Caco-2 (cell line): ENCODE data around the gene ACSM6. TPM values are rescaled to one million over a fixed set of nuclear protein-coding genes. Genes with fewer than 3 reads are reported as not detected.
A peak's percentile ranks its signal among the peaks of the same experiment; 100 is the strongest.

Source experiments
- BruUV-seq: library from RNA; stranded (reverse); fragments of 400-500 nt; replicated peaks from 2 replicates; lab custom pipeline; 2021; lab: Mats Ljungman, UMichigan
- CTCF ChIA-PET: fragments of 300-600 bp; sonication (Branson Sonifier 250); formaldehyde crosslinking; loops from one replicate; lab custom pipeline; 2022; ENCODE audit warnings: antibody characterized with exemption; lab: Charles Lee
- POLR2A ChIA-PET: fragments of 300-600 bp; sonication (Branson Sonifier 250); formaldehyde crosslinking; loops from one replicate; lab custom pipeline; 2022; ENCODE audit warnings: antibody characterized with exemption; lab: Charles Lee
- DNase-seq, 2 experiments: peaks; one replicate each; pipeline versions ENCODE4 v3.0.0 to v3.0.0-alpha.2; 2020 to 2022
- H3K27me3 ChIP-seq: replicated peaks from 2 replicates; pipeline ENCODE4 v1.6.0; 2011; ENCODE audit warnings: low read length; ENCODE audit not compliant: control insufficient read depth, insufficient read depth
- H3K36me3 ChIP-seq: 2 replicates; pipeline ENCODE4 v1.5.1; 2011; ENCODE audit warnings: low read length; ENCODE audit not compliant: control insufficient read depth, insufficient read depth
- H3K4me1 ChIP-seq: fragments of 250-450 bp; sonication (Bioruptor Pico); 2 replicates; pipeline ENCODE4 v1.5.1; 2020; ENCODE audit warnings: mild to moderate bottlenecking
- H3K4me3 ChIP-seq: 2 replicates; pipeline ENCODE4 v1.5.1; 2011; ENCODE audit warnings: low read depth, mild to moderate bottlenecking, control low read depth, low read length
- H3K9me3 ChIP-seq: fragments of 250-450 bp; sonication (Bioruptor Pico); 2 replicates; pipeline ENCODE4 v1.5.1; 2020; ENCODE audit warnings: mild to moderate bottlenecking, moderate library complexity
- H3K27ac Mint-ChIP-seq: one replicate; pipeline ENCODE4 v1.8.0; 2022; ENCODE audit warnings: mixed read lengths; ENCODE audit not compliant: unreplicated experiment
- H3K27me3 Mint-ChIP-seq: one replicate; pipeline ENCODE4 v1.8.0; 2022; ENCODE audit warnings: mixed read lengths; ENCODE audit not compliant: insufficient read depth, unreplicated experiment
- H3K36me3 Mint-ChIP-seq: one replicate; pipeline ENCODE4 v1.8.0; 2022; ENCODE audit warnings: mild to moderate bottlenecking, mixed read lengths; ENCODE audit not compliant: insufficient read depth, unreplicated experiment
- H3K4me1 Mint-ChIP-seq: one replicate; pipeline ENCODE4 v1.8.0; 2022; ENCODE audit warnings: low read depth, mixed read lengths; ENCODE audit not compliant: unreplicated experiment
- H3K4me3 Mint-ChIP-seq: one replicate; pipeline ENCODE4 v1.8.0; 2022; ENCODE audit warnings: mild to moderate bottlenecking, moderate library complexity, mixed read lengths; ENCODE audit not compliant: unreplicated experiment
- H3K9me3 Mint-ChIP-seq: one replicate; pipeline ENCODE4 v1.8.0; 2022; ENCODE audit warnings: mixed read lengths; ENCODE audit not compliant: unreplicated experiment
- intact Hi-C: fragments of 100-400 bp; cut with micrococcal nuclease; formaldehyde crosslinking; loops from one replicate; pipeline ENCODE4 v1.10.0; 2022; ENCODE audit not compliant: unreplicated experiment
- total RNA-seq: library from RNA; stranded (reverse); gene quantifications from 2 replicates; pipeline ENCODE4 v1.2.3, GENCODE V29; 2022
- TF ChIP-seq, protein P1 (sequence below), 2 experiments: fragments of 200-600 bp in 1 of 2; IDR thresholded peaks; 1 replicate in 1 of 2; 2 replicates in 1 of 2; pipeline versions ENCODE4 v1.5.1 to v1.8.0; 2011 to 2022; ENCODE audit warnings: antibody characterized with exemption in 1 of 2, control low read depth in 1 of 2, inconsistent platforms in 1 of 2, low read depth in 1 of 2, low read length in 1 of 2, mild to moderate bottlenecking in 1 of 2, moderate library complexity in 1 of 2; ENCODE audit not compliant: insufficient read depth in 1 of 2, severe bottlenecking in 1 of 2, unreplicated experiment in 1 of 2

ACSM6 gene
- total RNA-seq, 1 experiment from 2014 or later, result not detected

GRCh38 chr10:95234951-95235350 lies 40.9 kb downstream of the ACSM6 start:
- intact Hi-C loops, result no loop called here
- ChIA-PET POLR2A (interaction anchor here (0.7 kb wide), 1 partner anchor 129 kb away, joined by 9 read pairs; no protein-coding TSS in a partner anchor), CTCF (no interaction called here)
- Histone ChIP-seq H3K4me1 (no peaks in the 10 kb centered on the region; the same call in 1 of the 2 replicates), H3K36me3 (peaks cover 6% of the 10 kb centered on the region), H3K27me3 (no peaks in the 10 kb centered on the region), H3K9me3 (no peaks in the 10 kb centered on the region), H3K4me3 (no peak overlapping the region)
- peak overlapping the region; percentile 53 for H3K27ac Mint-ChIP-seq
- H3K4me1 Mint-ChIP-seq, result peaks cover 2% of the 10 kb centered on the region
- no peaks in the 10 kb centered on the region for H3K9me3 Mint-ChIP-seq
- H3K27me3 Mint-ChIP-seq, result no peaks in the 10 kb centered on the region
- TF ChIP-seq, protein P1, sequence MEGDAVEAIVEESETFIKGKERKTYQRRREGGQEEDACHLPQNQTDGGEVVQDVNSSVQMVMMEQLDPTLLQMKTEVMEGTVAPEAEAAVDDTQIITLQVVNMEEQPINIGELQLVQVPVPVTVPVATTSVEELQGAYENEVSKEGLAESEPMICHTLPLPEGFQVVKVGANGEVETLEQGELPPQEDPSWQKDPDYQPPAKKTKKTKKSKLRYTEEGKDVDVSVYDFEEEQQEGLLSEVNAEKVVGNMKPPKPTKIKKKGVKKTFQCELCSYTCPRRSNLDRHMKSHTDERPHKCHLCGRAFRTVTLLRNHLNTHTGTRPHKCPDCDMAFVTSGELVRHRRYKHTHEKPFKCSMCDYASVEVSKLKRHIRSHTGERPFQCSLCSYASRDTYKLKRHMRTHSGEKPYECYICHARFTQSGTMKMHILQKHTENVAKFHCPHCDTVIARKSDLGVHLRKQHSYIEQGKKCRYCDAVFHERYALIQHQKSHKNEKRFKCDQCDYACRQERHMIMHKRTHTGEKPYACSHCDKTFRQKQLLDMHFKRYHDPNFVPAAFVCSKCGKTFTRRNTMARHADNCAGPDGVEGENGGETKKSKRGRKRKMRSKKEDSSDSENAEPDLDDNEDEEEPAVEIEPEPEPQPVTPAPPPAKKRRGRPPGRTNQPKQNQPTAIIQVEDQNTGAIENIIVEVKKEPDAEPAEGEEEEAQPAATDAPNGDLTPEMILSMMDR (IDR thresholded peaks at IDR 0.05; ENCODE audit: insufficient read depth in 1 of 2, low read depth in 1 of 2, low read length in 1 of 2, severe bottlenecking in 1 of 2, unreplicated experiment in 1 of 2), result no peak
- BruUV-seq, result no TSS peak
- H3K36me3 Mint-ChIP-seq, result peaks cover 99% of the 10 kb centered on the region
- no peak overlapping the region for H3K4me3 Mint-ChIP-seq
- no peak for DNase-seq

- H3K27me3 ChIP-seq, result no peaks in the 10 kb centered on the region
- H3K36me3 Mint-ChIP-seq, result peaks cover 99% of the 10 kb centered on the region
- H3K27ac Mint-ChIP-seq, result peak overlapping the region; percentile 57
- ChIA-PET CTCF (interaction anchor here (0.6 kb wide), 1 partner anchor 99 kb away, joined by 5 read pairs; no protein-coding TSS in a partner anchor), POLR2A (no interaction called here)
- BruUV-seq, result no TSS peak
- TF ChIP-seq, protein P1 (IDR thresholded peaks at IDR 0.05; ENCODE audit: insufficient read depth in 1 of 2, low read depth in 1 of 2, low read length in 1 of 2, severe bottlenecking in 1 of 2, unreplicated experiment in 1 of 2), result no peak
- no peaks in the 10 kb centered on the region for H3K9me3 Mint-ChIP-seq
- H3K4me3 Mint-ChIP-seq, result no peak overlapping the region
- no peaks in the 10 kb centered on the region for H3K9me3 ChIP-seq
- intact Hi-C loops, result no loop called here
- no peaks in the 10 kb centered on the region for H3K4me1 ChIP-seq
- peaks cover 8% of the 10 kb centered on the region for H3K36me3 ChIP-seq
- no peaks in the 10 kb centered on the region for H3K4me1 Mint-ChIP-seq
- no peak overlapping the region for H3K4me3 ChIP-seq
- no peak for DNase-seq
- H3K27me3 Mint-ChIP-seq, result no peaks in the 10 kb centered on the region
Observed at GRCh38 chr10:95235676-95236067, 41.6 kb downstream of the ACSM6 start.

DNA sequence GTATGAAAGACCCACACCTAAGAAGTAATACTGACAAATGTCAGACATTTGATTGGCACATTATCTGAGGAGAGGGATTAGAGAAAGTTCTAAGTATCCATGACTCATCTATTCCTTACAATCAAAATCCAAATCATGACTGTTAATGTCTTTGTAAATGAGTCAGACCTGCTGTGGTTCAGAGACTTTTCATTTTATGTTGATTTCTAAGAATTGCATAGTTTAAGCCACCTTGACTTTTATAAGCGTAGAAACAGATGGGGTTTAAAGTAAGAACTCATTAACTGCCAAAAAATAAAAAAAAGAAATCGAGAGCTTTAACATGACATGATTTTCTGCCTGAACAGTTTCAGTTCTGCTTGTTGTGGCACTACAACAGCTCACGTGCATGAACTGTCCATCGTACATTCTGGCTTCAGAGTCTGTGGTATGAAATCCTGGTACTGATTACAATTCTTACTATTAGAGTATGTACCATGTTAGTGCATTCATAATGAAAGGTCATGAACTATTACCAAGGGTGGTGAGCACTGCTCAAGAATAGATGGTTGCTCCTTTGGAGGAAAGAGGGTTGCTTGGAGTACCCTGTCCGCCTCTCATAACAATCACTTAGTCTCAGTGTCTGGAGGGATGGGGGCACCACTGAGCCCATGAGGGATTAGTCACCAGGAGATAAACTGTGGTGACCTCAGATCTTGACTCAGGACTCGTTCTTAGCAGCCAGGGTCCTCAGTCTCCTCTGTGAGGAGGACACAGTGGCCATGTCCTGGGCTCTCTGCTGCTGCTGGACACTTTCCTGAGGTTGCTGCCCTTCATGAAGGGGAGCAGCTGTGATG lies 42.2 kb downstream of the ACSM6 start:
- ChIA-PET POLR2A (no interaction called here), CTCF (no interaction called here)
- H3K4me1 ChIP-seq, result no peaks in the 10 kb centered on the region
- no peak for DNase-seq
- TF ChIP-seq, protein P1 (IDR thresholded peaks at IDR 0.05; ENCODE audit: insufficient read depth in 1 of 2, low read depth in 1 of 2, low read length in 1 of 2, severe bottlenecking in 1 of 2, unreplicated experiment in 1 of 2), result no peak
- Mint-ChIP-seq H3K36me3 (peaks cover 99% of the 10 kb centered on the region), H3K4me1 (no peaks in the 10 kb centered on the region), H3K4me3 (no peak overlapping the region), H3K9me3 (no peaks in the 10 kb centered on the region), H3K27me3 (no peaks in the 10 kb centered on the region), H3K27ac (peak overlapping the region; percentile 57)
- peaks cover 10% of the 10 kb centered on the region for H3K36me3 ChIP-seq
- no peaks in the 10 kb centered on the region for H3K27me3 ChIP-seq
- intact Hi-C loops, result no loop called here
- BruUV-seq, result no TSS peak
- no peak overlapping the region for H3K4me3 ChIP-seq
- no peaks in the 10 kb centered on the region for H3K9me3 ChIP-seq
